Hepatocyte (in vitro differentiated cells): ENCODE measurements around the gene IGFBPL1. TPM values are rescaled to one million over a fixed set of nuclear protein-coding genes. Genes with fewer than 3 reads are reported as not detected.

Experiments used
- DNase-seq: peaks from one replicate; pipeline ENCODE4 v3.0.0-alpha.2; 2016; ENCODE audit warnings: low spot score
- H2AFZ ChIP-seq: fragments of 200-600 bp; sonication (generic); 2 replicates; pipeline ENCODE4 v1.6.0; 2016; ENCODE audit warnings: antibody characterized with exemption, mild to moderate bottlenecking
- H3K27ac ChIP-seq: fragments of 200-600 bp; sonication (generic); 2 replicates; pipeline ENCODE4 v1.5.1; 2016; ENCODE audit warnings: mild to moderate bottlenecking
- H3K27me3 ChIP-seq: fragments of 200-600 bp; sonication (generic); 2 replicates; pipeline ENCODE4 v1.6.1; 2016
- H3K36me3 ChIP-seq: fragments of 200-600 bp; sonication (generic); replicated peaks from 2 replicates; pipeline ENCODE4 v1.5.1; 2016; ENCODE audit warnings: low read depth; ENCODE audit not compliant: insufficient read depth
- H3K4me1 ChIP-seq: fragments of 200-600 bp; sonication (generic); 2 replicates; pipeline ENCODE4 v1.5.1; 2016; ENCODE audit warnings: mild to moderate bottlenecking, moderate library complexity; ENCODE audit not compliant: insufficient read depth
- H3K4me2 ChIP-seq: fragments of 200-600 bp; sonication (generic); 2 replicates; pipeline ENCODE4 v1.6.0; 2016
- H3K4me3 ChIP-seq: fragments of 200-600 bp; sonication (generic); 2 replicates; pipeline ENCODE4 v1.5.1; 2016; ENCODE audit warnings: mild to moderate bottlenecking
- H3K79me2 ChIP-seq: fragments of 200-600 bp; sonication (generic); 2 replicates; pipeline ENCODE4 v1.6.0; 2017; ENCODE audit warnings: mild to moderate bottlenecking
- H3K9me2 ChIP-seq: fragments of 200-600 bp; sonication (generic); replicated peaks from 2 replicates; pipeline ENCODE4 v1.6.0; 2017; ENCODE audit warnings: mild to moderate bottlenecking; ENCODE audit not compliant: insufficient read depth
- H3K9me3 ChIP-seq: fragments of 200-600 bp; sonication (generic); 2 replicates; pipeline ENCODE4 v1.5.1; 2016; ENCODE audit warnings: low read depth, mild to moderate bottlenecking
- H4K20me1 ChIP-seq: fragments of 200-600 bp; sonication (generic); 2 replicates; pipeline ENCODE4 v1.6.0; 2016; ENCODE audit warnings: mild to moderate bottlenecking; ENCODE audit not compliant: insufficient read depth, poor library complexity, severe bottlenecking
- EZH2 ChIP-seq: fragments of 200-600 bp; sonication (generic); IDR thresholded peaks from 2 replicates; pipeline ENCODE4 v1.6.1; 2016; ENCODE audit warnings: antibody characterized with exemption, mild to moderate bottlenecking, borderline replicate concordance
- EZH2phosphoT487 ChIP-seq: fragments of 200-600 bp; sonication (generic); IDR thresholded peaks from one replicate; pipeline ENCODE4 v1.6.1; 2018; ENCODE audit warnings: antibody characterized with exemption, mild to moderate bottlenecking, low read depth, moderate library complexity; ENCODE audit not compliant: unreplicated experiment, severe bottlenecking
- WGBS: methylation state at CpG from one replicate; pipeline ENCODE4 v1.1.6; 2016; ENCODE audit warnings: low lambda C conversion rate; ENCODE audit errors: missing lambda C conversion rate; 5-methylcytosine and 5-hydroxymethylcytosine counted together
- polyA plus RNA-seq: library from polyadenylated mRNA; unstranded; fragments of >200 nt; fragmentation: Nextera tagmentation; extraction: Ambion mirVana; gene quantifications from 2 replicates; pipeline ENCODE4 v1.2.1, GENCODE V29; 2016
- total RNA-seq: library from RNA; depleted of rRNA; stranded (reverse); fragments of >200 nt; gene quantifications from 2 replicates; pipeline ENCODE4 v1.2.3, GENCODE V29; 2014
- TF ChIP-seq, protein P1 (sequence below): fragments of 200-600 bp; sonication (generic); IDR thresholded peaks from 2 replicates; pipeline ENCODE4 v1.5.1; 2016; ENCODE audit warnings: antibody characterized with exemption, mild to moderate bottlenecking; ENCODE audit not compliant: poor library complexity

The IGFBPL1 gene
- total and polyA plus RNA-seq, 2 experiments from 2014 or later: 2.5 to 9.8 TPM

DNA sequence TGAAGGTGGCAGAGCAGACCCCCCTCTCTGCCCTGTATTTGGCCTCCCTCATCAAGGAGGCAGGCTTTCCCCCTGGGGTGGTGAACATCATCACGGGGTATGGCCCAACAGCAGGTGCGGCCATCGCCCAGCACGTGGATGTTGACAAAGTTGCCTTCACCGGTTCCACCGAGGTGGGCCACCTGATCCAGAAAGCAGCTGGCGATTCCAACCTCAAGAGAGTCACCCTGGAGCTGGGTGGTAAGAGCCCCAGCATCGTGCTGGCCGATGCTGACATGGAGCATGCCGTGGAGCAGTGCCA lies 27.9 kb downstream of the IGFBPL1 start:
- H3K9me3 ChIP-seq: no peaks in the 10 kb centered on the region
- no peak overlapping the region for H3K4me2 ChIP-seq
- H3K27me3 ChIP-seq: no peaks in the 10 kb centered on the region
- TF ChIP-seq EZH2 (no peak), EZH2phosphoT487 (no peak)
- TF ChIP-seq, protein P1, sequence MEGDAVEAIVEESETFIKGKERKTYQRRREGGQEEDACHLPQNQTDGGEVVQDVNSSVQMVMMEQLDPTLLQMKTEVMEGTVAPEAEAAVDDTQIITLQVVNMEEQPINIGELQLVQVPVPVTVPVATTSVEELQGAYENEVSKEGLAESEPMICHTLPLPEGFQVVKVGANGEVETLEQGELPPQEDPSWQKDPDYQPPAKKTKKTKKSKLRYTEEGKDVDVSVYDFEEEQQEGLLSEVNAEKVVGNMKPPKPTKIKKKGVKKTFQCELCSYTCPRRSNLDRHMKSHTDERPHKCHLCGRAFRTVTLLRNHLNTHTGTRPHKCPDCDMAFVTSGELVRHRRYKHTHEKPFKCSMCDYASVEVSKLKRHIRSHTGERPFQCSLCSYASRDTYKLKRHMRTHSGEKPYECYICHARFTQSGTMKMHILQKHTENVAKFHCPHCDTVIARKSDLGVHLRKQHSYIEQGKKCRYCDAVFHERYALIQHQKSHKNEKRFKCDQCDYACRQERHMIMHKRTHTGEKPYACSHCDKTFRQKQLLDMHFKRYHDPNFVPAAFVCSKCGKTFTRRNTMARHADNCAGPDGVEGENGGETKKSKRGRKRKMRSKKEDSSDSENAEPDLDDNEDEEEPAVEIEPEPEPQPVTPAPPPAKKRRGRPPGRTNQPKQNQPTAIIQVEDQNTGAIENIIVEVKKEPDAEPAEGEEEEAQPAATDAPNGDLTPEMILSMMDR: no peak
- H4K20me1 ChIP-seq: no peaks in the 10 kb centered on the region
- no peak overlapping the region for H3K4me3 ChIP-seq
- peaks cover 8% of the 10 kb centered on the region for H3K4me1 ChIP-seq
- WGBS: 85% methylated on average over 10 of the region's 10 CpGs
- no peak overlapping the region for H2AFZ ChIP-seq
- no peaks in the 10 kb centered on the region for H3K9me2 ChIP-seq
- no peaks in the 10 kb centered on the region for H3K36me3 ChIP-seq
- H3K79me2 ChIP-seq: peaks cover 23% of the 10 kb centered on the region
- DNase-seq: no peak
- H3K27ac ChIP-seq: no peak overlapping the region

DNA sequence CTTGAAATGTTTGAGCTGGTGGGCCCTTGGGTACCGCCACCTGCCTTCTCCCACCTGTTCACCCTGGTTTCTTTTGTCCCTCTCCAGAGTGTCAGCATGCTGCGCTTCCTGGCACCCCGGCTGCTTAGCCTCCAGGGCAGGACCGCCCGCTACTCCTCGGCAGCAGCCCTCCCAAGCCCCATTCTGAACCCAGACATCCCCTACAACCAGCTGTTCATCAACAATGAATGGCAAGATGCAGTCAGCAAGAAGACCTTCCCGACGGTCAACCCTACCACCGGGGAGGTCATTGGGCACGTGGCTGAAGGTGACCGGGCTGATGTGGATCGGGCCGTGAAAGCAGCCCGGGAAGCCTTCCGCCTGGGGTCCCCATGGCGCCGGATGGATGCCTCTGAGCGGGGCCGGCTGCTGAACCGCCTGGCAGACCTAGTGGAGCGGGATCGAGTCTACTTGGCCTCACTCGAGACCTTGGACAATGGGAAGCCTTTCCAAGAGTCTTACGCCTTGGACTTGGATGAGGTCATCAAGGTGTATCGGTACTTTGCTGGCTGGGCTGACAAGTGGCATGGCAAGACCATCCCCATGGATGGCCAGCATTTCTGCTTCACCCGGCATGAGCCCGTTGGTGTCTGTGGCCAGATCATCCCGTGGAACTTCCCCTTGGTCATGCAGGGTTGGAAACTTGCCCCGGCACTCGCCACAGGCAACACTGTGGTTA lies 28.4 kb downstream of the IGFBPL1 start:
- Histone ChIP-seq H2AFZ (no peak overlapping the region), H3K79me2 (peaks cover 23% of the 10 kb centered on the region), H3K9me3 (no peaks in the 10 kb centered on the region), H3K4me1 (peaks cover 10% of the 10 kb centered on the region), H3K4me3 (no peak overlapping the region), H4K20me1 (no peaks in the 10 kb centered on the region), H3K36me3 (no peaks in the 10 kb centered on the region), H3K9me2 (no peaks in the 10 kb centered on the region), H3K27me3 (no peaks in the 10 kb centered on the region), H3K27ac (no peak overlapping the region), H3K4me2 (no peak overlapping the region)
- 98% methylated on average over 30 of the region's 30 CpGs for WGBS
- no peak for TF ChIP-seq EZH2
- TF ChIP-seq, protein P1: no peak
- no peak for TF ChIP-seq EZH2phosphoT487
- no peak for DNase-seq

DNA sequence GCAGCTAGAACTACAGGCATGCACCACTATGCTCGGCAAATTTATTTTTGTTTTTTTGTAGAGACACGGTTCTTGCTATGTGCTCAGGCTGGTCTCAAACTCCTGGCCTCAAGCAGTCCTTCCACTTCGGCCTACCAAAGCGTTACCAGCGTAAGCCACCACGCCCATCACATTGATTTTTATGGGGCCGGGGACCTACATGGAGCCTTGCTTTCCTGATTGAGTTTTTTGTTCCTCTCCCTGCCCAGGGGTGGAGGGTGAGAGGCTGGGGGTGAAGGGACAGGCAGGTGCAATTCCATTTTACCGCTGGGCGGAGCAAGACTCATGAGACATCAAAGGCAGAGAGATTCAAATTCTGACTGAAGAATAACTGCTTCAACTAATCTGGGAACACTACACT lies 29.8 kb downstream of the IGFBPL1 start:
- Histone ChIP-seq H4K20me1 (no peaks in the 10 kb centered on the region), H3K4me3 (no peak overlapping the region), H3K9me2 (no peaks in the 10 kb centered on the region), H3K4me2 (peak overlapping the region; percentile 92), H3K4me1 (peaks cover 19% of the 10 kb centered on the region), H3K27ac (no peak overlapping the region), H3K36me3 (no peaks in the 10 kb centered on the region), H3K9me3 (no peaks in the 10 kb centered on the region), H2AFZ (no peak overlapping the region), H3K27me3 (no peaks in the 10 kb centered on the region), H3K79me2 (peaks cover 23% of the 10 kb centered on the region)
- no peak for DNase-seq
- no peak for TF ChIP-seq EZH2
- no peak for TF ChIP-seq EZH2phosphoT487
- TF ChIP-seq, protein P1: no peak
- 90% methylated on average over 9 of the region's 9 CpGs for WGBS
